K562 (cell line): ENCODE results near the gene ZGLP1. TPM values are rescaled to one million over a fixed set of nuclear protein-coding genes. Genes with fewer than 3 reads are reported as not detected.

Source experiments
- ARNT ChIP-seq, 2 experiments: fragments of 450-650 bp; IDR thresholded peaks; 2 replicates each; pipeline ENCODE4 v1.6.1; 2016; ENCODE audit warnings: mild to moderate bottlenecking in 1 of 2
- BRCA1 ChIP-seq, 2 experiments: fragments of 450-650 bp in 1 of 2; sonication (generic) in 1 of 2; formaldehyde crosslinking in 1 of 2; IDR thresholded peaks; 2 replicates each; pipeline versions ENCODE4 v1.5.0 to v1.6.1; 2017 to 2020; ENCODE audit warnings: mild to moderate bottlenecking in 1 of 2, missing genetic modification reagents in 1 of 2
- CEBPG ChIP-seq, 3 experiments: fragments of 200-800 bp in 1 of 3; sonication (Bioruptor generic) in 1 of 3; sonication (generic) in 1 of 3; formaldehyde crosslinking in 1 of 3; IDR thresholded peaks in 2 of 3; conservative IDR thresholded peaks in 1 of 3; 2 replicates each; pipeline versions ENCODE4 v1.6.1 to v1.8.0; 2016 to 2022; ENCODE audit warnings: missing compliant biosample characterization in 2 of 3, missing genetic modification characterization in 2 of 3, mild to moderate bottlenecking in 1 of 3, missing genetic modification reagents in 1 of 3
- CSDE1 ChIP-seq, 2 experiments: fragments of 450-650 bp; IDR thresholded peaks; 2 replicates each; pipeline ENCODE4 v1.6.1; 2016; ENCODE audit warnings: mild to moderate bottlenecking in 1 of 2
- GTF3C2 ChIP-seq: IDR thresholded peaks from 3 replicates; pipeline ENCODE4 v1.6.1; 2011; ENCODE audit warnings: borderline replicate concordance, mild to moderate bottlenecking, moderate library complexity; ENCODE audit not compliant: insufficient read length; ENCODE audit errors: extremely low read depth
- OTX1 ChIP-seq: fragments of 450-650 bp; formaldehyde crosslinking; IDR thresholded peaks from 2 replicates; pipeline ENCODE4 v1.4.0; 2022; ENCODE audit warnings: mild to moderate bottlenecking
- RBM34 ChIP-seq: fragments of 200-400 bp; formaldehyde crosslinking; IDR thresholded peaks from 2 replicates; pipeline ENCODE4 v1.6.1; 2018; ENCODE audit warnings: low read length, borderline replicate concordance; ENCODE audit not compliant: insufficient read depth
- TEAD4 ChIP-seq, 2 experiments: sonication (generic) in 1 of 2; formaldehyde crosslinking in 1 of 2; IDR thresholded peaks; 2 replicates each; pipeline versions ENCODE4 v1.6.1 to v1.8.0; 2012 to 2022; ENCODE audit warnings: borderline replicate concordance in 1 of 2, inconsistent platforms in 1 of 2, low read length in 1 of 2, mild to moderate bottlenecking in 1 of 2, missing genetic modification reagents in 1 of 2
- XRCC4 ChIP-seq: IDR thresholded peaks from one replicate; pipeline ENCODE4 v1.6.1; 2011; ENCODE audit not compliant: insufficient read depth, insufficient read length; ENCODE audit errors: extremely low read depth
- YBX1 ChIP-seq: fragments of 450-650 bp; IDR thresholded peaks from 2 replicates; pipeline ENCODE4 v1.7.1; 2016; ENCODE audit warnings: mild to moderate bottlenecking
- ZBTB40 ChIP-seq, 2 experiments: fragments of 450-650 bp in 1 of 2; sonication (generic) in 1 of 2; formaldehyde crosslinking in 1 of 2; IDR thresholded peaks; 2 replicates each; pipeline versions ENCODE4 v1.7.1 to v1.9.0; 2016 to 2022; ENCODE audit warnings: inconsistent platforms in 1 of 2, mild to moderate bottlenecking in 1 of 2, missing genetic modification reagents in 1 of 2
- ZNF197 ChIP-seq: fragments of 200-800 bp; sonication (Bioruptor generic); IDR thresholded peaks from 2 replicates; pipeline ENCODE4 v1.6.1; 2016; ENCODE audit warnings: low read depth, missing genetic modification characterization, missing compliant biosample characterization
- ZNF445 ChIP-seq: fragments of 250-450 bp; sonication (Bioruptor Pico); IDR thresholded peaks from 2 replicates; pipeline ENCODE4 v1.4.0; 2020; ENCODE audit warnings: low read depth, mild to moderate bottlenecking, moderate library complexity
- ZNF77 ChIP-seq: fragments of 250-450 bp; sonication (Bioruptor Pico); IDR thresholded peaks from 2 replicates; pipeline ENCODE4 v1.5.0; 2020
- polyA plus RNA-seq, 8 experiments: library from polyadenylated mRNA; depleted of rRNA in 4 of 8; stranded (reverse) in 5 of 8; unstranded in 3 of 8; fragments of >200 nt; fragmentation: Nextera tagmentation in 2 of 8; fragmentation: Illumina TruSeq in 1 of 8; extraction: Ambion mirVana in 2 of 8; extraction: Trizol in 1 of 8; gene quantifications; 2 replicates each; pipeline versions ENCODE4 v1.2.1 to v1.2.3, GENCODE V29; 2011 to 2014; ENCODE audit warnings: inconsistent platforms in 1 of 8, missing spikeins in 1 of 8
- total RNA-seq, 7 experiments: library from RNA; depleted of rRNA in 6 of 7; stranded (reverse); fragments of >200 nt in 6 of 7; fragmentation: Illumina TruSeq in 2 of 7; extraction: Trizol in 2 of 7; gene quantifications; 2 replicates each; pipeline versions ENCODE4 v1.2.1 to v1.2.3, GENCODE V29; 2011 to 2021; ENCODE audit warnings: low replicate concordance in 1 of 7

Gene ZGLP1
- total and polyA plus RNA-seq, 9 of the 15 experiments (the other 6 are each of a cell fraction or from before 2014, with no cell fraction given), result 0.24 to 4.5 (median 2.2) TPM

- TF ChIP-seq ZBTB40 (IDR thresholded peaks at IDR 0.05) (peak; percentile 83), ZBTB40 (CRISPR knock-in tag; IDR thresholded peaks at IDR 0.05) (no peak), ZNF77 (CRISPR knock-in tag) (no peak), ARNT (IDR thresholded peaks at IDR 0.05) (no peak), RBM34 (no peak), GTF3C2 (peak; percentile 13), TEAD4 (IDR thresholded peaks at IDR 0.05; ENCODE audit: low read length) (peak; percentile 23; the same call in 1 of the 2 replicates), TEAD4 (CRISPR knock-in tag; IDR thresholded peaks at IDR 0.05; ENCODE audit: borderline replicate concordance) (no peak), ZNF197 (CRISPR knock-in tag) (no peak), BRCA1 (IDR thresholded peaks at IDR 0.05) (no peak), BRCA1 (CRISPR knock-in tag; IDR thresholded peaks at IDR 0.05) (no peak), YBX1 (no peak), ZNF445 (CRISPR knock-in tag) (no peak), CEBPG (CRISPR knock-in tag; IDR thresholded peaks at IDR 0.05) (no peak; the same call in 1 of the 2 replicates), CEBPG (tag; conservative IDR thresholded peaks at IDR 0.05 in 1 of 2, IDR thresholded peaks at IDR 0.05 in 1 of 2) (no peak), OTX1 (CRISPR knock-in tag) (no peak), CSDE1 (IDR thresholded peaks at IDR 0.05) (no peak), XRCC4 (no peak)
These were observed 38.8 kb downstream of the ZGLP1 start, which contains the start of gene ICAM1 (continued) for GRCh38 chr19:10270616-10271394.
